GM18870 (cell line): ENCODE results near the gene SYNE2.
"Not testable (repeated sequence)": the region's sequence is repeated elsewhere in the genome, so short reads cannot be mapped to it uniquely, and the experiment has no call there.

Source experiments
- ATAC-seq: cut with Tn5 transposase; IDR thresholded peaks from one replicate; pipeline ENCODE4 v1.9.1; 2021; ENCODE audit warnings: moderate library complexity; ENCODE audit not compliant: unreplicated experiment

Gene SYNE2

GRCh38 chr14:64114796-64115195 is 262.0 kb downstream of the SYNE2 start:
- no peak for ATAC-seq

GRCh38 chr14:64115401-64115800 is 262.6 kb downstream of the SYNE2 start:
- no peak for ATAC-seq

GRCh38 chr14:64117671-64118402 is 265.0 kb downstream of the SYNE2 start:
- ATAC-seq, result no peak

- not testable (repeated sequence) for ATAC-seq
Observed at GRCh38 chr14:64118403-64118742, 265.6 kb downstream of the SYNE2 start.

- no peak for ATAC-seq
Observed at GRCh38 chr14:64118892-64119291, 266.1 kb downstream of the SYNE2 start.

- ATAC-seq, result no peak
Observed at GRCh38 chr14:64119500-64119899, 266.7 kb downstream of the SYNE2 start.

GRCh38 chr14:64119980-64120379 is 267.2 kb downstream of the SYNE2 start:
- ATAC-seq, result no peak

- no peak for ATAC-seq
Observed at GRCh38 chr14:64123241-64123822, 270.5 kb downstream of the SYNE2 start.

- ATAC-seq, result no peak
Observed at GRCh38 chr14:64125270-64125669, 272.5 kb downstream of the SYNE2 start.

GRCh38 chr14:64126548-64126947 is 273.7 kb downstream of the SYNE2 start:
- no peak for ATAC-seq

- no peak for ATAC-seq
Observed at GRCh38 chr14:64137657-64138290, 285.0 kb downstream of the SYNE2 start.

GRCh38 chr14:64147126-64147790 is 294.5 kb downstream of the SYNE2 start:
- ATAC-seq, result no peak

- ATAC-seq, result no peak
Observed at GRCh38 chr14:64149921-64150320, 297.1 kb downstream of the SYNE2 start.

- no peak for ATAC-seq
Observed at GRCh38 chr14:64158608-64159007, 305.8 kb downstream of the SYNE2 start.

- no peak for ATAC-seq
Observed at GRCh38 chr14:64159588-64159987, 306.8 kb downstream of the SYNE2 start.

- no peak for ATAC-seq
Observed at GRCh38 chr14:64170181-64170580, 317.4 kb downstream of the SYNE2 start.

- no peak for ATAC-seq
Observed at GRCh38 chr14:64174922-64175782, 322.3 kb downstream of the SYNE2 start.

- no peak for ATAC-seq
Observed at GRCh38 chr14:64176330-64176729, 323.5 kb downstream of the SYNE2 start.

- no peak for ATAC-seq
Observed at GRCh38 chr14:64178814-64179213, 326.0 kb downstream of the SYNE2 start.

- not testable (repeated sequence) for ATAC-seq
Observed at GRCh38 chr14:64182908-64183307, 330.1 kb downstream of the SYNE2 start.
